ENCODE data around the gene BNIP3. TPM values are rescaled to one million over a fixed set of nuclear protein-coding genes. Genes with fewer than 3 reads are reported as not detected.
A peak's percentile ranks its signal among the peaks of the same experiment; 100 is the strongest.

BNIP3 gene
- total RNA-seq, 3 donors from 2014 or later = 2.5 to 25.8 (median 5.6) TPM

DNA sequence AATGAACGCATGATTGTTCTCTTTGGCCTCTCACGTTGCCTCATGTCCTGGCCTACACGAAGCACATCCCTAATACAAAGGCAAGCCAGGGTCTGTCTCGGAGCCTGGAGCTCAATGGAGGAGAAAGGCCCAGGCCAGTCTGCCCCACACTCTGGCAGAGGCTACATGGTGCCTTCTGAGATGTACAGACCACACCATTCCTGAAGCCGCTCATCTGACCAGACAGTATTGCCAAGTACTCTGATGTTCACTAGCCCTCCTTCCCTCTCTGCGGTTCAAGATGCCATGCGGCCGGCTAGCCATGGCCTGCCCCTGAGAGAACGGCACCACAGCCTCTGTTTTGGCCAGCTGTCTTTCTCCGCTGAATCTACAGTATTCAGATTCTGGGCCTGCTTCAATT is 5.9 kb downstream of the BNIP3 start:
- Histone ChIP-seq H3K4me3 (no peak overlapping the region), H3K36me3 (ENCODE audit: low read depth) (no peaks in the 10 kb centered on the region), H3K9me3 (no peaks in the 10 kb centered on the region), H3K4me1 (ENCODE audit: low read depth) (peaks cover 8% of the 10 kb centered on the region)
- TF ChIP-seq, protein P1, sequence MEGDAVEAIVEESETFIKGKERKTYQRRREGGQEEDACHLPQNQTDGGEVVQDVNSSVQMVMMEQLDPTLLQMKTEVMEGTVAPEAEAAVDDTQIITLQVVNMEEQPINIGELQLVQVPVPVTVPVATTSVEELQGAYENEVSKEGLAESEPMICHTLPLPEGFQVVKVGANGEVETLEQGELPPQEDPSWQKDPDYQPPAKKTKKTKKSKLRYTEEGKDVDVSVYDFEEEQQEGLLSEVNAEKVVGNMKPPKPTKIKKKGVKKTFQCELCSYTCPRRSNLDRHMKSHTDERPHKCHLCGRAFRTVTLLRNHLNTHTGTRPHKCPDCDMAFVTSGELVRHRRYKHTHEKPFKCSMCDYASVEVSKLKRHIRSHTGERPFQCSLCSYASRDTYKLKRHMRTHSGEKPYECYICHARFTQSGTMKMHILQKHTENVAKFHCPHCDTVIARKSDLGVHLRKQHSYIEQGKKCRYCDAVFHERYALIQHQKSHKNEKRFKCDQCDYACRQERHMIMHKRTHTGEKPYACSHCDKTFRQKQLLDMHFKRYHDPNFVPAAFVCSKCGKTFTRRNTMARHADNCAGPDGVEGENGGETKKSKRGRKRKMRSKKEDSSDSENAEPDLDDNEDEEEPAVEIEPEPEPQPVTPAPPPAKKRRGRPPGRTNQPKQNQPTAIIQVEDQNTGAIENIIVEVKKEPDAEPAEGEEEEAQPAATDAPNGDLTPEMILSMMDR (IDR thresholded peaks at IDR 0.05) = no peak
- no peak for DNase-seq
- no peak for ATAC-seq
- intact Hi-C loops (cut with DNase I, micrococcal nuclease) = no loop called here

GRCh38 chr10:131975003-131975402 is 6.7 kb downstream of the BNIP3 start:
- Histone ChIP-seq H3K9me3 (no peaks in the 10 kb centered on the region), H3K4me1 (ENCODE audit: low read depth) (peaks cover 6% of the 10 kb centered on the region), H3K36me3 (ENCODE audit: low read depth) (no peaks in the 10 kb centered on the region), H3K4me3 (no peak overlapping the region)
- intact Hi-C loops (cut with DNase I, micrococcal nuclease) = no loop called here
- DNase-seq (no peak), ATAC-seq (no peak)
- TF ChIP-seq, protein P1 (IDR thresholded peaks at IDR 0.05) = no peak

DNA sequence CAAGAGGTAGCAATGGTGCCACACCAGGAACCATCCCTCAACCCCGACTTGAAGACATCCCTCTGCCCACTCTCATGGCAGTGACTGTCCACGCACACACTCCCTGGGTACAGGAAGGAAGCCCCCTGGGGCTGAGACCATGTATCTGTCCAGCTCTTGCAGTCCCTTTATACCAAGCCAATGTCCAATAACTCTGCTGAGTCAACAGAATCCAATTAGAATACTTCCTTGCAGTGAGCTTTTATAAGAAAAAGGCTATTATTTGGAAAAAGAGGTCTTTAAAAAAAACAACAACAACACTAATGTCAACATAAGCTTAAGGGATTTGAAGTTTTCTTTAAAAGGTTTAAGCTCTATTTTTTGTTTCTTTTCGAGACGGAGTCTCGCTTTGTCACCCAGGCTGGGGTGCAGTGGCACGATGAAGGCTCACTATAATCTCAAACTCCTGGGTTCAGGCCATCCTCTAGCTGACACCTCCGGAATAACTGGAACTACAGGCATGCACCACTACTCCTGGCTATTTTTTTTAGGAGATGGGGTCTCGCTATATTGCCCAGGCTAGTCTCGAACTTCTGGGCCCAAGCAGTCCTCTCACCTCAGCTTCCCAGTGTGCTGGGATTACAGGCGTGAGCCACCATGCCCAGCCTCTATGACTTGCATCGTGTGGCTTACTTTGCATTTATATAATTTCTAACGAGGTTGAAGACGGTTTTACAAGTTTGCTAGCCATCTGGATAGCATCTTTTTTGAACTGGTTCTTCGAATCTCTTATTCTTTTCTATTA is 7.5 kb downstream of the BNIP3 start:
- TF ChIP-seq, protein P1 (IDR thresholded peaks at IDR 0.05) = no peak
- Histone ChIP-seq H3K9me3 (no peaks in the 10 kb centered on the region), H3K4me3 (no peak overlapping the region), H3K4me1 (ENCODE audit: low read depth) (peaks cover 6% of the 10 kb centered on the region), H3K36me3 (ENCODE audit: low read depth) (no peaks in the 10 kb centered on the region)
- ATAC-seq (no peak), DNase-seq (no peak)
- intact Hi-C loops (cut with DNase I, micrococcal nuclease) = no loop called here

- DNase-seq (no peak), ATAC-seq (no peak)
- Histone ChIP-seq H3K4me3 (no peak overlapping the region), H3K9me3 (no peaks in the 10 kb centered on the region), H3K4me1 (ENCODE audit: low read depth) (peaks cover 6% of the 10 kb centered on the region), H3K36me3 (ENCODE audit: low read depth) (no peaks in the 10 kb centered on the region)
- intact Hi-C loops (cut with DNase I, micrococcal nuclease) = no loop called here
- TF ChIP-seq, protein P1 (IDR thresholded peaks at IDR 0.05) = no peak
These were observed 8.4 kb downstream of the BNIP3 start for GRCh38 chr10:131973160-131973951.

DNA sequence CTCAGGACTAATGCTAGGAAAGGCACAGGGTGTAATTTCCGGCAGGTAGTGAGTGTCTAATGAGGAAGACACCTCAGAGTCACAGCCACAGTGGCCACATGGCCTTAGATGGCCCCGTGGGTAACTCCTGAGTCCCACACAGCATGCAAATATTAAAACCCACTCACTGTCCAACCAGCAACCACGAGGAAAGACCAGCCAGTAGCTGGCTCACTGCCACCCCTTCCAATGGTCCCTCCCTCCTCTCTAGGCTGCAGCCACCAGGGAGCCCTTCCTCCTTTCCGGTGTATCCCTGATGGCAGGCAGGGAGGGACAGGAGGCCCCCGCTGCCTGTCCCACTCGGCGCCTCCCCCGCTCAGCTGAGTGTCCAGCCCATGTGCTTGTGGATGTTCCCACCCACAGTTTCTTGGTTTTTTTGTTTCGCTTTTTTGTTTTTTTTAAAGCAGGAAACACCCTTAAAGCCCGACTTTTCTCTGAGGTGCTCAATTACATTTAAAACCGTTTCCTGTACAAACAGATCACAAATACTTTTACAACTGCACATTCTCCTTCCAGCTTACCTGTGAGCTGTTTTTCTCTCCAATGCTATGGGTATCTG is 9.2 kb downstream of the BNIP3 start:
- no peaks in the 10 kb centered on the region for H3K36me3 ChIP-seq (ENCODE audit: low read depth)
- H3K9me3 ChIP-seq = no peaks in the 10 kb centered on the region
- peak in 2 of 3 donors; percentile 53 to 68 for DNase-seq
- intact Hi-C loops (cut with DNase I, micrococcal nuclease) = no loop called here
- H3K4me1 ChIP-seq (ENCODE audit: low read depth) = peaks cover 6% of the 10 kb centered on the region
- H3K4me3 ChIP-seq = no peak overlapping the region
- peak; percentile 72 for ATAC-seq
- TF ChIP-seq, protein P1 (IDR thresholded peaks at IDR 0.05) = no peak
